A549 (cell line): ENCODE data around the gene ANKRD33.

Source experiments
- CBX2 ChIP-seq: fragments of 200-600 bp; sonication (generic); IDR thresholded peaks from 2 replicates; pipeline ENCODE4 v1.6.1; 2016; ENCODE audit warnings: low read depth, mild to moderate bottlenecking, borderline replicate concordance
- MYC ChIP-seq: IDR thresholded peaks from 2 replicates; pipeline ENCODE4 v1.6.1; 2012; ENCODE audit warnings: mild to moderate bottlenecking, inconsistent platforms, low read length, improper control_type of control experiment, borderline replicate concordance
- SMC3 ChIP-seq: fragments of >200 bp; sonication (Bioruptor Twin); formaldehyde crosslinking; IDR thresholded peaks from 3 replicates; pipeline ENCODE4 v1.6.1; 2018; ENCODE audit warnings: inconsistent platforms
- TP53 ChIP-seq: fragments of 250-450 bp; sonication (Bioruptor Pico); IDR thresholded peaks from 2 replicates; pipeline ENCODE4 v1.5.0; 2021; ENCODE audit warnings: mild to moderate bottlenecking, moderate library complexity
- TF ChIP-seq, protein P1 (sequence below): fragments of >200 bp; sonication (Bioruptor Twin); formaldehyde crosslinking; IDR thresholded peaks from 3 replicates; pipeline ENCODE4 v1.5.1; 2016

- TF ChIP-seq, protein P1, sequence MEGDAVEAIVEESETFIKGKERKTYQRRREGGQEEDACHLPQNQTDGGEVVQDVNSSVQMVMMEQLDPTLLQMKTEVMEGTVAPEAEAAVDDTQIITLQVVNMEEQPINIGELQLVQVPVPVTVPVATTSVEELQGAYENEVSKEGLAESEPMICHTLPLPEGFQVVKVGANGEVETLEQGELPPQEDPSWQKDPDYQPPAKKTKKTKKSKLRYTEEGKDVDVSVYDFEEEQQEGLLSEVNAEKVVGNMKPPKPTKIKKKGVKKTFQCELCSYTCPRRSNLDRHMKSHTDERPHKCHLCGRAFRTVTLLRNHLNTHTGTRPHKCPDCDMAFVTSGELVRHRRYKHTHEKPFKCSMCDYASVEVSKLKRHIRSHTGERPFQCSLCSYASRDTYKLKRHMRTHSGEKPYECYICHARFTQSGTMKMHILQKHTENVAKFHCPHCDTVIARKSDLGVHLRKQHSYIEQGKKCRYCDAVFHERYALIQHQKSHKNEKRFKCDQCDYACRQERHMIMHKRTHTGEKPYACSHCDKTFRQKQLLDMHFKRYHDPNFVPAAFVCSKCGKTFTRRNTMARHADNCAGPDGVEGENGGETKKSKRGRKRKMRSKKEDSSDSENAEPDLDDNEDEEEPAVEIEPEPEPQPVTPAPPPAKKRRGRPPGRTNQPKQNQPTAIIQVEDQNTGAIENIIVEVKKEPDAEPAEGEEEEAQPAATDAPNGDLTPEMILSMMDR: no peak
- TF ChIP-seq CBX2 (no peak), SMC3 (no peak), TP53 (CRISPR knock-in tag) (no peak), MYC (no peak)
Observed at GRCh38 chr12:51866324-51866723, 21.6 kb upstream of the ANKRD33 start.
